Activated CD4-positive, CD25-positive, alpha-beta regulatory T cell treated with anti-CD3 and anti-CD28 coated beads, Interleukin-2, amount 50 U/mL, for 72 hours (primary cell): ENCODE results near the gene PHF1.
"Not testable (repeated sequence)": the region's sequence is repeated elsewhere in the genome, so short reads cannot be mapped to it uniquely, and the experiment has no call there.

ENCODE experiments used
- DNase-seq: peaks from one replicate; pipeline ENCODE4 v3.0.0; 2021

PHF1 gene

DNA sequence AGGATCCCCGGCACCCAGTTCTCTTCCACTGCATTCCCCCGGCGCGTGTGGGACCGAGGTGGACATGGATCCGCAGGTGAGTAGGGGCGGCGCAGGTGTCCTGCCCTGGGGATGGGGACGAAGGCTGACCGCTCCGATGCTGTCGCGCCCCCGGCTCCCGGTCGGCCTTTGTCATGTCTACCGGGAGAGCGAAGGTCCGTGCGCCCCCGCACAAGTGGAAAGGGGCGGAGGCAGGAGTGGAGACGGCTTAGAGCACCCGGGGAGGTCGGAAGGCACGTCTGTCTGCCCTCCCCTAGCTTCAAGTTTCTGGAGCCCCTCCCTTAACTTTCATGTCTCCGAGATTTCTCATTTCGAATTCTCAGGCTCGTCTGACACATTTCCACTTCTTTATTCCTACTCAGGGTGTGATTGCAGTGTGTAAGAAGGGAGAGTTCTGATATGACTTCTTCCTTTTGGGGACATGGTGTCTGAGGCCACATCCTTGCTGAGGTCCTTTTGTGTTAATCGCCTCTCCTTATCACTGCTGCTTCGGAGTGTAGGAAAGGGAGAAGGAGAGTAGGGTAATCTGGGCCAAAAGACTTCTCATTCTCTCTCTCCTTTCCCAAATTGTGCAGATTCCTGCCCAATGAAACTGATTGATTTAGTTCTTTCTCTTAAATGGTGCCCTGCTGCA lies 18.8 kb upstream of the PHF1 start:
- DNase-seq: no peak

DNA sequence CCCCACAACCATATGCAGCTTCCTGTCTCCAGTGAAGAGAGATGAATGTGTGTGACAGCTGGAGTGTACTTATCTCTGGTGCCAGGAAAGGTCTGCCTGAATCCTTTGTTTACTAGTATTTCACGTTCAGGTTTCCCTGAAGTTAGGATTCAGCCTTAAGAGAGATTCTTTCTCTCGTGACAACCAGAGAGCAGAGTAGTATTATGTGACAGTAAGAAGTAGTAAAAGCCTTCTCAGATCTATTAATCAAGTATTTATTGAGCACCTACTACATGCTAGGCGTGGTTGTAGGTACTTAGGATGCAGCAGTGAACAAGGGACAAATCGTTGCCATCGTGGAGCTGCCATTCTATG lies 18.2 kb upstream of the PHF1 start:
- DNase-seq: no peak

DNA sequence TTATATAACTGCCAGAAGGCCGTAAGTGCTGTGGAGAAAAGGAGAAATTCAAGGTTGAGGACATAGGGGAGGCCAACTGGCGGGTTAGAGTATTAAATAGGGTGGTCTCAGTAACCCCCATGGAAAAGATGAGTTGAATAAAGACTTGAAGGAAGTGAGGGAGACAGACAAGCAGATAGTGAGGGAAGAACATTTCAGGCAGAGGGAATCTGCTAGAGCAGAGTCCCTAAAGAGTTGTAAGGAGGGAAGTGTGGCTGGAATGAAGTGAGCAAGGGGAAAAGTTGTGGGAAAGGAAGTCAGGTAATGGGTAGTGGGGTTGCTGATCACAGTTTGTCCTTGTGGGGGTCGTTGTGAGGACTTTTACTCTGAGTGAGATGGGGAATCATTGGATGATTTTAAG lies 17.8 kb upstream of the PHF1 start:
- DNase-seq: no peak

DNA sequence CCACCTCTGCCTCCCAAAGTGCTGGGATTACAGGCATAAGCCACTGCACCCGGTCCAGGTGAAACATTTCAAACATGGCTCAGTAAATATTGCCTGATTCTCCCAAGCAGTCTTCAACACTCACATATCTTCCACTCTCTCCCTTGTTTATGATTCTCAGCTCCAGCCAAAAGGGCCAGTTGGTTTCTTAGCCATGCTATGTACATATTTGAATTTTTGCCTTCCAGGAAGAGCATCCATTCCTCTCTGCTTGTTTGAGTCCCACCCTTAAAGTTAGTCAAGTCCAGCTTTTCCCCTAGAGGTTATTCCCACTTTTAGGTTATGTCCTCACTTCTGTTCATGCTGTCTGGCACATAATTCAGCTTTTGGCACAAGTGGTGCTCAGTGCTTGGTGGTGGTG lies 13.3 kb upstream of the PHF1 start:
- DNase-seq: no peak

DNA sequence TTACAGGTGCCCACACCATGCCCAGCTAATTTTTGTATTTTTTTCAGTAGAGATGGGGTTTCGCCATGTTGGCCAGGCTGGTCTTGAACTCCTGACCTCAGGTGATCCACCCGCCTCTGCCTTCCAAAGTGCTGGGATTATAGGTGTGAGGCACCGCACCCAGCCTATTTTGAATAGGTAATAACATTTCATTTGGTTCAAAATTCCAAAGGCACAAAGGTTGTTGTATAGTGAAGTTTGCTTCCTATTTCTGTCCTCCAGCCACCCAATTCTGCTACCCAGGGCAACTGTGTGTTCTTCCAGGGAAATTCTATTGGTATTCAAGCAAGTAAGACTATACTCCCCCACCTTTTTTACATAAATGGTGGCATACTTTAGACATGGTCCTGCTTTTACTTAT lies 12.2 kb upstream of the PHF1 start:
- DNase-seq: not testable (repeated sequence)

DNA sequence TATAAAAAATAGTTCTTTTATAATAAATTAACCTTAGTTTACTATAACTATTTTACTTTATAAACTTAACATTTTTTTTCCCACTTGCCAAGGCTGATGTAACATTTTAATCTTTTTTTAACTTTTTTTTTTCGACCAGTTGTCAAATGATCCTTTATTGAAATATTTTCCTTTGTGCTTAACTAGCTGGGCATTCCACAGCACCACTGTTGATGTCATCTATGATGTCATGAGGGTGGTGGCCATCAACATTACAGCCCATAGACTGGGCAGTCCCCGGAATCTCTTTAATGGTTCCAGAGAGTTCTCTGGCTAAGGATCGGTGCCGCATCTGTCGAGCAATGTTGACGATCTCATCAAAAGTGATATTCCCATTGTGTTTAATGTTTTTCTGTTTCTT lies 10.9 kb upstream of the PHF1 start:
- not testable (repeated sequence) for DNase-seq

DNA sequence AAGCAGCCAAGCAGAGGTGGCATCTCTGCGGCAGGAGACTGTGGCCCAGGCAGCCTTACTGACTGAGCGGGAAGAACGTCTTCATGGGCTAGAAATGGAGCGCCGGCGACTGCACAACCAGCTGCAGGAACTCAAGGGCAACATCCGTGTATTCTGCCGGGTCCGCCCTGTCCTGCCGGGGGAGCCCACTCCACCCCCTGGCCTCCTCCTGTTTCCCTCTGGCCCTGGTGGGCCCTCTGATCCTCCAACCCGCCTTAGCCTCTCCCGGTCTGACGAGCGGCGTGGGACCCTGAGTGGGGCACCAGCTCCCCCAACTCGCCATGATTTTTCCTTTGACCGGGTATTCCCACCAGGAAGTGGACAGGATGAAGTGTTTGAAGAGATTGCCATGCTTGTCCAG lies 5.9 kb upstream of the PHF1 start:
- no peak for DNase-seq

DNA sequence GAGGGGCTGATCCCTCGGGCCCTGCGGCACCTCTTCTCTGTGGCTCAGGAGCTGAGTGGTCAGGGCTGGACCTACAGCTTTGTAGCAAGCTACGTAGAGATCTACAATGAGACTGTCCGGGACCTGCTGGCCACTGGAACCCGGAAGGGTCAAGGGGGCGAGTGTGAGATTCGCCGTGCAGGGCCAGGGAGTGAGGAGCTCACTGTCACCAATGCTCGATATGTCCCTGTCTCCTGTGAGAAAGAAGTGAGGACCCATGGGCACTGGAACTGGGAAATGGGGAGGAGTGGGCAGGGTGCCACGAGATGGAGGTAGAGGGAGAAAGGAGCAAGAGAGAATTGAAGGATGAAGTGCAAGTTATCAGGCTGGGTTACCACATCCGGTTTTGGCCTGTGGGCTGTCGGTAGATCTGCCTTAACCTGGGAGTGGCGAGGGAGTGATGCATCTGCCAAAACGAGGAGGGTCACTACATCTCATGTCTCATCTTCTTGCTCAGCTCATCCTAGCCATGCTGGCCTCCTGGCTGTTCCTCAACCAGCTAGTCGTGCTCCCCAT lies 5.4 kb upstream of the PHF1 start:
- no peak for DNase-seq

DNA sequence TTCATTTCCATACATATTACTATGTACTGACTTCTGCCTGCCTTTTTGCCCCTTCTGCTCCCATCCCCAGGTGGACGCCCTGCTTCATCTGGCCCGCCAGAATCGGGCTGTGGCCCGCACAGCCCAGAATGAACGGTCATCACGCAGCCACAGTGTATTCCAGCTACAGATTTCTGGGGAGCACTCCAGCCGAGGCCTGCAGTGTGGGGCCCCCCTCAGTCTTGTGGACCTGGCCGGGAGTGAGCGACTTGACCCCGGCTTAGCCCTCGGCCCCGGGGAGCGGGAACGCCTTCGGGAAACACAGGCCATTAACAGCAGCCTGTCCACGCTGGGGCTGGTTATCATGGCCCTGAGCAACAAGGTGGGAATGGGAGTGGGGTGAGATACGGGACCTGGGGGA lies 4.7 kb upstream of the PHF1 start:
- no peak for DNase-seq

DNA sequence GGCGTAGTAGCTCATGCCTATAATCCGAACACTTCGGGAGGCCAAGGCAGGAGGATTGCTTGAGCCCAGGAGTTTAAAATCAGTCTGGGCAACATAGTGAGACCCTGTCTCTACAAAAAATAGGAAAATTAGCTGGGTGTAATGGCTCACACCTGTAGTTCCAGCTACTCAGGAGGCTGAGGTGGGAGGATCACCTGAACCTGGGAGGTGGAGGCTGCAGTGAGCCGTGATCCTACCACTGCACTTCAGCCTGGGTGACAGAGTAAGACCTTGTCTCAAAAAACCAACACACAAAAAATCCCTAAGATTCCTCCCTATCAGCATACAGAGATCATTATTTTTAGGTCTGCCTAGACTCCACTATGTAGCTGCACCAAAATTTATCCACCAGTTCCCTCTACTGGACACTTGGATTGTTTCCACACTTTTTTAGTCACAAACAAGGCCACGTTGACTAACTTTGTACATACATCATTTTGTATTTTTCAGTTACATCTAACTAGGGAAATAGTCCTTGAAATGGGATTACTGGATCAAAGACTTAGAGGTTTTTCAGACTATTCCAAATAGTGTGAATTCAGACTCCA lies 3.6 kb upstream of the PHF1 start:
- DNase-seq: no peak

DNA sequence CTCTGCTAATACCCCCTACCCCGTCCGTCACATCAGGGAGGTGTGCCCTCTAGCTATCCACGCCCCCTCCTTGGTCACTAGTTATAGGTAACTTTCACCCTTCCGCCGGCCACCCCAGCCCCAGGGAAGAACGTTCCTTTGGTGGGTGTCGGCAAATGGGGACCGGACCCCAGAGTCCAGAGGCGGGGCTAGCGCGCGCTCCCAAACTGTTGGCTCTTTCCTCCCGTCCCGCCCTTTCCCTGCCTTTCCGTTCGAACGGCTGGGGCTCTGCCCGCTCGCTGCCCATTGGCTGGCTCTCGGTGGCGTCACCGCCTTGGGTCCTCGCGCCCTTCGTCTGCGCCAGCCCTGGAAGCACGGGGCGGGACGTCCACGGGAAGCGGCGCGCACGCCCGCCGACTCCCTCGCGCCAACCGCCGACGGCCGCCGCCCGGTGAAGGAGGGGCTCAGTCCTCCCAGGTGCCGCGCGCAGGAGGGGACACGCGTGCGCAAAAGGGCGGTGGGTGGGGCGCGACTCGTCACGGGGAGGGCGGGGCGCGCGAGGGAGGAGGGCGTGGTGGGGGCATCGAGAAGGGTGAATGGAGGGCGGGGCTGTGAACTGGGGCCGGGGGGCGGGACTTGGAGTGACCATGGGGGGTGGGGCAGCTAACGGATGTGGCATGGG lies 634 bp upstream of the PHF1 start:
- peak; percentile 98 for DNase-seq

DNA sequence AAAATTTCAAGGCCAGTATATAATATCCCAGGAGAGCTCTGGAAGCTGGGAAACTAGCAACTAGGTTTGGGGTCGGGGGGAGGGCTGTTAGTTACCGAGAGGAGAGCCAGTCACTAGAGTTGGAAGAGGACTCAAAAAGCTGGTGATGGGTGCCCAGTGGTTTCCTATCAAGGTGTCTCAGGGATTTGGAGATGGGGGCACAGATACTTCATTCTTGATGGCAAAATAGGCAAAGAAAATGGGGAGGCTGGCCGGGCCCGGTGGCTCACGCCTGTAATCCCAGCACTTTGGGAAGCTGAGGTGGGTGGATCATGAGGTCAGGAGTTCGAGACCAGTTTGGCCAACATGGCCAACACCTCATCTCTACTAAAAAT lies 805 bp downstream of the PHF1 start:
- DNase-seq: no peak

DNA sequence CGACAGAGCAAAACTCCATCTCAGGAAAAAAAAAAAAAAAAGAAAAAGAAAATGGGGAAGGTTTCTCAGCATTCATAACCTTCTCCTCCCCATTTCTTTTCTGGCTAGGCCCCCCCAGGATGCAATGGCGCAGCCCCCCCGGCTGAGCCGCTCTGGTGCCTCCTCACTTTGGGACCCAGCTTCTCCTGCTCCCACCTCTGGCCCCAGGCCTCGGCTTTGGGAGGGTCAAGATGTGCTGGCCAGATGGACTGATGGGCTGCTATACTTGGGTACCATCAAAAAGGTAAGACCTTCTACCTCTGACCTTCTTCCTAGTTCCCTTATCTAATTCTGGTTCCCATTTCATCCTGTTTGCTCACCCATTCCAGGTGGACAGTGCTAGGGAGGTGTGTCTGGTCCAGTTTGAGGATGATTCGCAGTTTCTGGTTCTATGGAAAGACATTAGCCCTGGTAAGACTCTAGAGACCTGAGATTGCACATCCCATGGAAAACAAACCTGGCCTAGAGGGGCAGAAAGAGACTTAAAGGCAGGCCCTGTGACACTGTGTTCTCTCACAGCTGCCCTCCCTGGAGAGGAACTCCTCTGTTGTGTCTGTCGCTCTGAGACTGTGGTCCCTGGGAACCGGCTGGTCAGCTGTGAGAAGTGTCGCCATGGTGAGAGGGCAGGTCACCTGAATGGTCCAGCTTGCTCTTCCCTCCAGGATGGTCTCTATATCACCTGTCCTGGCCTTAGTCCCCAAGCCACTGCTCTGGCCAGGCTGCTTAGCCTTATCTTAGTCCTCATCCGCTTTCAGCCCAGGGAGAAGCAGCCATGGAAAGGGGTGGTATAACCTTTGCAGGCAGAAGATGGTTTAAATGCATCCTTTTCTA lies 1.6 kb downstream of the PHF1 start:
- DNase-seq: no peak

DNA sequence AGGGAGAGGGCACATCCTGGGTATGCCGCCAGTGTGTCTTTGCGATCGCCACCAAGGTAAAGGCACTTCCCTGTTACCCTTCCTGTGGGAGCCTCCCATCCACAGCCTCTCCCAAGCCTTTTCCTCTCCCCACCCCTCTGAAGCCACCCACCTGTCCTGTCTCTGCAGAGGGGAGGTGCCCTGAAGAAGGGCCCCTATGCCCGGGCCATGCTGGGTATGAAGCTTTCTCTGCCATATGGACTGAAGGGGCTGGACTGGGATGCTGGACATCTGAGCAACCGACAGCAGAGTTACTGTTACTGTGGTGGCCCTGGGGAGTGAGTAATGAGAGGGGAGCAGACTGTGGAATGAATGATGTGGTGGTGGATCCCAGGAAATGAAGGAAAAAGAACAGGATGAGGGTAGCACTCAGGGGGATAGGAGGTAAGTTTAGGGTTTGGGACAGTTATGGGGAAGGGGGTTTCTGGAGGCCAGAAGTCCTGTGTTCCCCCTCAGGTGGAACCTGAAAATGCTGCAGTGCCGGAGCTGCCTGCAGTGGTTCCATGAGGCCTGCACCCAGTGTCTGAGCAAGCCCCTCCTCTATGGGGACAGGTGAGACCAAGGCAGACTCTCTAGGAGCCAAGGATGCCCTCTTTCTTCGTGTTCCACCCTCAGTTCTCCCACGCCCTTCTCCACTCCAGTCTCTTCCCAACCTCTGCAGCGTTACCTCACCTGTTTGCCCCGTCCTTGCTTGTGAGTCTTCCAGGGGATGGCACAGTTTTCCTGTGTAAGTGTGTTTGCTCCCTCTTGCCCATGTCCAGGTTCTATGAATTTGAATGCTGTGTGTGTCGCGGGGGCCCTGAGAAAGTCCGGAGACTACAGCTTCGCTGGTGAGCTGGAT lies 2.7 kb downstream of the PHF1 start:
- no peak for DNase-seq

DNA sequence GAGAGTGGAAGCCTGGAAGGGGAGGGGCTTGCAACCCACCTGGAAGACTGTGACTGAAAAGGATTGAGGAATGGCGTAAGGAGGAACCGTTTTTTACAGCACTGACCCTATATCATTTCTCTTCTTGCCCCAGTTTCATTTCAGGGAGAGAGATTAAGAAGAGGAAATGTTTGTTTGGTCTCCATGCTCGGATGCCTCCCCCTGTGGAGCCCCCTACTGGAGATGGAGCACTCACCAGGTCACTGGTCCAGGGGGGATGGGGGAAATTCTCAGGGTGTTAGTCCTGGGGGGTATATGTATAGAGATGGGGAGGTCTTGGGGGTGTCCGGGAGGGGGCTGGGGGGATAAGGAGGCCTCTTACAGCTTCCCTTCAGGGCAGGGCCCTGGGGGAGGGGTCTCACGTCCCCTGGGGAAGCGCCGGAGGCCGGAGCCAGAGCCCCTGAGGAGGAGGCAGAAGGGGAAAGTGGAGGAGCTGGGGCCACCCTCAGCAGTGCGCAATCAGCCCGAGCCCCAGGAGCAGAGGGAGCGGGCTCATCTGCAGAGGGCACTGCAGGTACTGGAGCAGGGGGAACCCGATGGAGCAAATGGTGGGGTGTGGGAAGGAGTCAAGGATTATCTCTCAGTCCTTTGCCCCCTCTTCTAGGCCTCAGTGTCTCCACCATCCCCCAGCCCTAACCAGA lies 3.9 kb downstream of the PHF1 start:
- DNase-seq: no peak

DNA sequence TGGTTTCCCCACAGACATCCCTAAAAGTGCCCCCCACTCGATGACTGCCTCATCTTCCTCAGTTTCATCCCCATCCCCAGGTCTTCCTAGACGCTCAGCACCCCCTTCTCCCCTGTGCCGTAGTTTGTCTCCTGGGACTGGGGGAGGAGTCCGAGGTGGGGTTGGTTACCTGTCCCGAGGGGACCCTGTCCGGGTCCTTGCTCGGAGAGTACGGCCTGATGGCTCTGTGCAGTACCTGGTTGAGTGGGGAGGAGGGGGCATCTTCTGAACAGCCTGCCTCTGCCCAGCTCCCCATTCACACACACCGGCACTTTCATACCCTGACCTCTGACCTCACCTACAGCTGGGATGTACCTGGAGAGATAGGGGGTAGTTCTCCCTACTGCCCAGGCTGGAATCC lies 5.0 kb downstream of the PHF1 start:
- no peak for DNase-seq

DNA sequence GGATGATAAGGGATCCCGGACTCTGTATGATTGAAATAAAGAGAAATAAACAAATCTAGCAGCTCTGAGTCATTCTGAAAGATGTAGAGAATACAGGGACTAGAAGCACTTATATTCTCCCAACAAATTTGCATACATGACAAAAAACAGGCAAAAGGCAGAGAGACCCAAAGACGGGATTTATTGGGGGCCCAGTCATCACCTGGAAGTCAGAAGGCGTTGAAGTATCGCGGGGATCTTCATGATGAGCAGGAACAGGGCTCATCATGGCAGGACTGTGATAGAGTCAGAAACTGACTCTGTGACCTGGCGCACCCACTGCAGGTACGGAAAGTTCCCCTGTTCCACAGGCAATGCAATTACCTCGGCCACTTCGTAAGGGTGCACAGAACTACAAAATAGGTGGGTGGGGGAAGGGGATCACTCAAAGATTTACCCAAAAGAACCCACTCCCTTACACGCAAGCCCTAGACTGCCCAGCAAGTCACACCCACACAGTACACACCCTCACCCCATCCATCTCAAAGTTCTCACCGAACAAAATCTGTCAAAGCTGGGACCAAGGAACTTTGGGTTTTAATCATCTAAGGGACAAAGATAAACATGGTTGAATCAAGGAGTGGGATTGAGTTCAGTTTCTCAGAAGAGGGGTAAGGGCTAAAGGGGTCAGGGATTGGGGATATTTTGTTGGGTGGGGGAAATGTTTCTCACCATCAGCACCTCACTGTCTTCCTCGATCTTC lies 5.7 kb downstream of the PHF1 start:
- peak; percentile 51 for DNase-seq

DNA sequence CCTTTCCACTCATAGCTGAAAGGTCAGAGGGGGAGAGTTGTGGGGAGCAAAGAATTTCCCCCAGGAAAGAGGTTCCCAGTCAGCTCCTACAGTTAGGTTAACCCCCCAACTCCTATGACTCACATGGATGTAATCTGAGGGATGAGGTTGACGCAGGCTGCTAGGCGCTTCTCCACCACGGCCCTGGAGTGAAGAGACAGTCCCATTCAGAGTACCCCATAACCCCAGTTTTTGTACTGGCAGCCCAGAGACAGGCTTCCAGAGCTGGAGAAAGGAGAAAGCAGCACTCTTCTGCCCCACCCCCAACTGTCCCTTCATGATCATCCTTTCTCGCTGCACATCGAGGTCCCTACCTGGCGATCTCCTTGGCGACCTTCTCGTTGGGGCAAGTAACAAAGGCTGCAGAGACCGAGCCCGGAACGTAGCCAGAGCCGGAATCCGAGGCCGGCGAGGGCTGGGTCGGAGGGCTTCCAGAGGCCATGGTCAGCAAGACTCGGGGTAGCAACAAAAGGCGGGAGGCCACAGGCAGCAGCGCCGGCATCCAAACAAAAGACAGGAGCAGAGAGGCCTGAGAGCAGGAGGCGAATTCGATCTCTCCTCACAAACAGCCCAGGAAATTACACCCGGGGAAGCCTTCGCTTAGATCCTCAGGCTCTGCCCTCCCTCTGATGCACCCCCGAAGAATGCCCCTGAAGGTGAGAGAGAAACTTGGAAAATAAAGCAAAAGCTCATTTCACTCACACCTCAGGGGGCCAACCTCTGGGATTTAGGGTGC lies 6.5 kb downstream of the PHF1 start:
- DNase-seq: no peak

DNA sequence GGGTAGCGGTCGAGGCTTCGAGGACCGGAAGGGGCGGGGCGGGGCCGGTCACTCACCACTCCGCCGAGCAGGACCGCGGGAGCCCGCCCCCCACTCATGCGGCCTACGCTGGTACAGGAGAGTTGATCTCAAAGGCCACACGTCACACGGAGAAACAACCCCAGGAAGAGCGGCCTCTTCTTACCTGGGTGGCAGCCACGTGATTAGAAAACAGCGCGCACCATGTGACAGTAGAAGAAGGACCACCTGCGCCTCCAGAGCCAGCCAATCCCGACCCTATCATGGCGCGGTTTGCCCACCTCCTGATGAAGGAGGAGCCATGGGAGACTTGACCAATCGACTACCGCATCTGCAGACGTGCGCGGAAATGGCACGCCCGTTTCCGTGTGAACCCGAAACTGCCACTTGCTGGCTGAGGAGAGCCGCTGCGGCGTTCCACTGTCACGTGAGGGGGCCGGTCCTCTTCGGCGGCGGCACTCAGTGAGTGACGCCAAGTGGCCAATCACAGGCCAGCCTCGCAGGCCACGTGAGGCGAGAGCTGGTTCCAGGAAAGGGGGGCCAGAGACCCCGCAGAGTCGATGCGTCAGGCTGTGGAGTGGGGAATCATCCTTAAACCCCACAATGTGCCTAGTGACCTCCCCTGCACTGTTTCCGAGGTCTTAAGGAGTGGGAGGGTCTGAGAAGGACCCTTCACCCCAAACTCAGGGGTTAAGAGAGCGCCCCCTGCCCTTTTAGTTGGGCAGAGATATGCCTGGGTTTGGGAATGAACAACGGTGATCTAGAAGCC lies 7.3 kb downstream of the PHF1 start, which contains the start of gene CUTA:
TSS of gene CUTA (minus strand) at position 205 of the 787 bp plus-strand sequence. CDS start at position 98, 107 bp downstream.
- peak; percentile 96 for DNase-seq
